Ramos (cell line): ENCODE results near the gene ANKRD2.

Source experiments
- in situ Hi-C: fragments of 300-500 bp; cut with MboI; formaldehyde crosslinking; loops from one replicate; pipeline ENCODE4 v1.14.3; 2022; ENCODE audit warnings: low sequenced_read_pairs; ENCODE audit not compliant: unreplicated experiment

Gene ANKRD2

DNA sequence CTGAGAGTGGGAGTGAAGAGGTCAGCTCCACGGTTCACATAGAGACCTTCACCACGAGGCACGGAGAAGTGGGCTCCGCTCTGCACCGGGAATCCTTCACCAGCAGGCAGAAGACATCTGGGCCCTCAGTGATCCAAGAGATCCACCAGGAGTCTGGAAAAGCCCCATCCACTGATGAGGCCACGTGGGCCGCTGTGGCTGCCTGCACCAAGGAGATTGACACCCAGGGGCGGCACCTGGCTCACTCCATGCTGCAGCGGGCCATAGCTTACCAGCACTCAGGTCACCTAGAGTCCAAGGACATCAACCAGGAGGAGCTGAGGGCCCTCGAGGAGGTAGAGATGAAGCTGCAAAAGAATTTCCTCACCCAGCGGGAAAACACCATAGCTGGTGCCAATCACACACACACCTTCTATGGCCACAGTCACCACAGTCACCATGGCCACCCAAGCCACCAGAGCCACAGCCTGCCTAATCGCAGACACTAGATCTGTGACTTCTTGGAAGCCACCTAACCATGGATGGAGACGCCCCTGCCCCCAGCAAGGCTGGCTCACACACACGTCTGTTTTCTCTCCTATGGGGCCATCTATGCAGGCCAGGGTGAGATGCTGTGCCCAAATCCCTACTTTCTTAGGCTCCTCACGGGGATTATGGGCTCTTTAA, 17.6 kb downstream of the ANKRD2 start:
- in situ Hi-C loops = no loop called here

- in situ Hi-C loops = no loop called here
Observed at GRCh38 chr10:97590748-97591495, 18.3 kb downstream of the ANKRD2 start.

DNA sequence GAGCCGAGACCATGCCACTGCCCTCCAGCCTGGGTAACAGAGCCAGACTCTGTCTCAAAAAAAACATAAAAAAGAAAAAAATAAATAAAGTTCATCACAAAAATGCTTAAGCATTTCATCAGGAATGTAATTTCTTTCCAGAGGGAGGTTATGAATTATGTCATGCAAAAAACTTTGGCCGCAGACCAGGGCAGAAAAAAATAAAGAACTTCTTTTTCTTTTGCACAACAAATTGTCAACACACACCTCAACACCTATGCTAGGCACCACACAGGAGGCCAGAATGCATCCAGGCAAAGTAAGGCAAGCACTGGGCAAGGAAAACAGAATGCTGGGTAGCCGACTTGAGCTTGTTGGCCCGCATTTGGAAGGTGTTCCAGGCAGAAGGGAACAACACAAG, 20.8 kb downstream of the ANKRD2 start:
- in situ Hi-C loops = no loop called here

- in situ Hi-C loops = no loop called here
Observed at GRCh38 chr10:97596101-97597082, 23.8 kb downstream of the ANKRD2 start.

GRCh38 chr10:97597778-97598177, 25.2 kb downstream of the ANKRD2 start:
- in situ Hi-C loops = no loop called here

DNA sequence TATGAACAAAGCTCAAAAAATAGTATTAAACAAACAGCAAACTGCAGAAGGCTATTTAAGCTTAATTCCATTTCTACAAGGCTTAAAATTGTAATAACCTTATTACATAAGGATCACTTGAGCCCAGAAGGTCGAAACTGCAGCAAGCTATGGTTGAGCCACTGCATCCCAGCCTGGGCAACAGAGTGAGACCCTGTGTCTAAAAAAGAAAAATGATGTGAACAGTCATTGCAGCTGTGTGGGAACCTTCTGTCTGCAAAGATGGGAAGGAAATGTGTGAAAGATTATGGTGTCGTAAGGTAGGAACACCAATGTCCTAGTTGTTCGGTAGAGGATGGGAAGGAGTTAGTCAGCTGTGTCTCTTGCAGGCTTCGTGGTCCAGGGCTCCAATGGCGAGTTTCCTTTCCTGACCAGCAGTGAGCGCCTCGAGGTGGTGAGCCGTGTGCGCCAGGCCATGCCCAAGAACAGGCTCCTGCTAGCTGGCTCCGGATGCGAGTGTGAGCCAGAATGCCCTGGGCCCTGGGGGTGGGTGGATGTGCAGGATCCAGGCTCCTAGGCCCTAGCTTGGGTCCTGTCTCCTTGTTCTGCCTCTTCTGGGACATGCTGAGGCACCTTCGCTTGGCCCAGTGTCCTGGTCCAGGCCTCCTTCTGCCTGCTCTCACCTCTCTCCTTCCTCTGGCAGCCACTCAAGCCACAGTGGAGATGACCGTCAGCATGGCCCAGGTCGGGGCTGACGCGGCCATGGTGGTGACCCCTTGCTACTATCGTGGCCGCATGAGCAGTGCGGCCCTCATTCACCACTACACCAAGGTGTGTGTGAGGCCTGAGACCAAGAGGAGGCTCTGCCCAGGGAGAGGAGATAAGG, 26.1 kb downstream of the ANKRD2 start:
- in situ Hi-C loops = no loop called here

DNA sequence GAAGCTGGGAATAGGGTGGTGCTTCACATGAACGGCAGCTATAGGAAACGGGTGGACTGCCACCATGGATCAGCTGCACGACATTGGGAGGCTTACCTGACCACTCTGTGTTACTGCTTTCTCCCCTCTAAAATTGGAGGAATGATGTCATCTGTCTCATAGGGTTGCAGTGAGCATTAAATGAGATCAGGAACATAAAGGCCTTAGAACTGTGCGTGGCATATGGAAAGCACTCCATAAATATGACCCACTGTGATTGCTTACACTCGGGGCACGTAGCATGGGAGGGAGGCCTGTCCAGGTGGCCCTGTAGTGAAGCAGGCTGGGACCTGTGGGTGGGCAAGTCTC, 26.7 kb downstream of the ANKRD2 start:
- in situ Hi-C loops = no loop called here

DNA sequence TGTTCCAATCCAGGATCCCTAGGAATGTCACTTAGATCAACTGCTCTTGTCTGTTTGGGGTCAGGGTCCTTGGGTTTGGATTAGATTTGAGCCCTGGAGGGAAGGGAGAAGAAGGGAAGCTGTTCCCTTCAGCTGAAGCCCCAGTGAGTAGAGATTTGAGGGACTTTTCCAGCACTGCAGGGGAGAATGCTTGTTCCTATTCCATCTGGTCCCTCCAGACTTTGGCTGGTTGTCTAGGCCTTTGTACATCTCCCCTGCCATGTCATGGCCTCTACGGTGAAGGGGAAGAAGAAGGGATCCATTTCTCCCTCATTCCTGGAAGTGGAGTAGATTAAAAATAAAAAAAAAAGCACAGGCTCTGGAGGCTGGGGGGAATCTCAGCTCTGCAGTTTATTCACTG, 28.0 kb downstream of the ANKRD2 start:
- in situ Hi-C loops = no loop called here

GRCh38 chr10:97601268-97602215, 29.0 kb downstream of the ANKRD2 start:
- in situ Hi-C loops = no loop called here

GRCh38 chr10:97607095-97607636, 34.6 kb downstream of the ANKRD2 start:
- in situ Hi-C loops = no loop called here

GRCh38 chr10:97608991-97609561, 36.5 kb downstream of the ANKRD2 start:
- in situ Hi-C loops = no loop called here

GRCh38 chr10:97611473-97611872, 38.9 kb downstream of the ANKRD2 start:
- in situ Hi-C loops = no loop called here

DNA sequence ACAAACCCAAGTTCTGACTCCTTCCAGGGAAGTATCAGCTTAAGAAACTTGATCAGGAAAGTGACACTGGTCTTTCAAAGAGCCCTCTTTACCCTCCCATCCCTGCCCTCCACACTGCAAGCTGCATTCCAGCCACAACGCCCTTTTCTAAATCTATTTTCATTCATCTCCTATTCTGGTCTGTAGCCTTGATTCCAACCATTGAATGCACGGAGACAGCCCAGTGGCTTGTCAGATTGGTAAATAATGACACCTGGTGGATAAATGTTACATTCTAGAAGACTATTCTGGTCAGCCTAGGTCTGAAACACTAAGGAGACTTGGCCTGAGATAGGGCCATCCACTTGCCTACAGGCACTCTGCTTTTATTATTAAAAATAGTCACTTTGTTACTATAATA, 39.8 kb downstream of the ANKRD2 start:
- in situ Hi-C loops = no loop called here

DNA sequence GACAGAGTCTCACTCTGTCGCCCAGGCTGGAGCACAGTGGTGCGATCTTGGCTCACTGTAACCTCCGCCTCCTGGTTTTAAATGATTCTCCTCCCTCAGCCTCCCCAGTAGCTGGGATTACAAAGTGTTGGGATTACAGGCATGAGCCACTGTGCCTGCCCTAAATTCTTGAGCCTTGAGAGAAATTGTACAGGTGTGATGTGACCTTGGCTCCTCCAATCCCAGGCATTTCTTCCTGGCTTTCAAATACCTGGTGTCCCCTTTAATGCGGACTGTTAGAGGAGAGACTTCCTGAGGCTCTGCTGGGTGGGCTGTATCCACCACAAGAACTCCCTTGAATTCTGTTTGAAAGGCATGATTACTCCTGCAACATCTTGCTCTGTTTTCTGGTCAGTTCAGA, 45.7 kb downstream of the ANKRD2 start:
- in situ Hi-C loops = no loop called here

DNA sequence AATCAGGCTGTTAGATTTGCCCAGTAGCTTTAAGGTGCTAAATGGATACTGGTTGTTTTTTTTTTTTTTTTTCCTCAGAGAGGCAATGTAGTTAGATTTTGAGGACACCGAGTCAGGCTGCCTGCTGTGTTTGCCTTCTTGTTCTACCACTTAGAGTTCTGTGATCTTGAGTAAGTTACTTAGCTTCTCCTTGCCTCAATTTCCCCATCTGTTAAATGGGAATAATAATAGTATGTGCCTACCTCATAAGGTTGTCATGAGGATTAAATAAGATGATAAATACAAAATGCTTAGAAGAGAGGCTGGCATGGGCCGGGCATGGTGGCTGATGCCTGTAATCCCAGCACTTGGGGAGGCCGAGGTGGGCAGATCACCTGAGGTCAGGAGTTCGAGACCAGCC, 46.2 kb downstream of the ANKRD2 start:
- in situ Hi-C loops = no loop called here

GRCh38 chr10:97623277-97623676, 50.7 kb downstream of the ANKRD2 start:
- in situ Hi-C loops = no loop called here

DNA sequence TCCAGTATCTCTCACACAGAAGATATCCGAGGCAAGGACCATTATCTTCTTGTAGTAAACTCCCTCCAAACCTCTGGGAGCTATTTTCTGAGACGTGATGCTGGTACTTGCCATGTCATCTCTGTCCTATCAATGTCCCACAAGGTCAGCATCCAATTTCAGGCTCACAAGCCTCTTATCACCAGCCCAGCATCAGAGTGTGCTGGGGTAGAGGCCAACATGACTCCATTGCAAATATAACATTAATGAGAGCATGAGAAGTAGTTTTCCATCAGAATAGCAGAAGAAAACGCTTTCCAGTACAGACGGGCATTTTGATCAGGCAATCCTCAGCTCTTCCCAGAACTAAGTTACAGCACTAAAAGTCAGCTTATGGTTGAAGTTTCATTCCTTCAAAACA, 55.2 kb downstream of the ANKRD2 start:
- in situ Hi-C loops = no loop called here

- in situ Hi-C loops = no loop called here
Observed at GRCh38 chr10:97628228-97628627, 55.6 kb downstream of the ANKRD2 start.
